ENCODE data around the gene HMGCLL1. TPM values are rescaled to one million over a fixed set of nuclear protein-coding genes. Genes with fewer than 3 reads are reported as not detected.

The HMGCLL1 gene
- total RNA-seq, 1 experiment from 2014 or later = 0.11 TPM

GRCh38 chr6:55516736-55517135 is 62.3 kb downstream of the HMGCLL1 start (continued):
- TF ChIP-seq ZBTB43 (CRISPR knock-in tag; IDR thresholded peaks at IDR 0.05) (no peak), HMGXB4 (CRISPR knock-in tag; IDR thresholded peaks at IDR 0.05) (no peak), SMAD4 (CRISPR knock-in tag; IDR thresholded peaks at IDR 0.05) (no peak), IRF2 (CRISPR knock-in tag; IDR thresholded peaks at IDR 0.05; ENCODE audit: borderline replicate concordance, low read depth) (no peak)

GRCh38 chr6:55512904-55513303 is 66.1 kb downstream of the HMGCLL1 start:
- CTCF ChIA-PET = no interaction called here
- Mint-ChIP-seq H3K27me3 (ENCODE audit: low read depth) (no peaks in the 10 kb centered on the region), H3K36me3 (no peaks in the 10 kb centered on the region), H3K27ac (no peak overlapping the region), H3K4me1 (no peaks in the 10 kb centered on the region), H3K9me3 (no peaks in the 10 kb centered on the region), H3K4me3 (no peak overlapping the region)
- DNase-seq (ENCODE audit: low spot score) (no peak), ATAC-seq (peak; percentile 52)
- no peak for TF ChIP-seq ATF2 (CRISPR knock-in tag; IDR thresholded peaks at IDR 0.05; ENCODE audit: borderline replicate concordance, low read depth)
- no peak for TF ChIP-seq ATF6 (CRISPR knock-in tag; IDR thresholded peaks at IDR 0.05)
- TF ChIP-seq FOXP1 (CRISPR knock-in tag; IDR thresholded peaks at IDR 0.05; ENCODE audit: borderline replicate concordance) = no peak
- no peak for TF ChIP-seq CDX4 (CRISPR knock-in tag; IDR thresholded peaks at IDR 0.05; ENCODE audit: borderline replicate concordance)
- no peak for TF ChIP-seq ARID4B (CRISPR knock-in tag; IDR thresholded peaks at IDR 0.05; ENCODE audit: borderline replicate concordance)
- TF ChIP-seq ZBTB21 (CRISPR knock-in tag; IDR thresholded peaks at IDR 0.05; ENCODE audit: borderline replicate concordance) = no peak
- POLR2A ChIA-PET = no interaction called here

Data from WTC11 (cell line).